Fibroblast of mammary gland (primary cell): ENCODE results near the gene SIPA1L2.
A peak's percentile ranks its signal among the peaks of the same experiment; 100 is the strongest.

Source experiments
- DNase-seq: peaks from one replicate; pipeline ENCODE4 v3.0.0-alpha.2; 2010; ENCODE audit warnings: low read depth
- H3K4me3 ChIP-seq: 2 replicates; pipeline ENCODE4 v1.5.1; 2011; ENCODE audit warnings: low read depth, mild to moderate bottlenecking, low read length, moderate library complexity; ENCODE audit not compliant: control insufficient read depth
- CTCF ChIP-seq: conservative IDR thresholded peaks from 2 replicates; pipeline ENCODE4 v1.5.1; 2011; ENCODE audit warnings: low read depth, low read length, inconsistent platforms; ENCODE audit not compliant: control insufficient read depth, insufficient read depth

Gene SIPA1L2

GRCh38 chr1:232630047-232630893 is at the start of gene SIPA1L2:
Gene SIPA1L2, minus strand, starts transcription at chr1:232630133. Its CDS starts 114,794 bp downstream, at chr1:232515339.
- DNase-seq, result peak; percentile 79
- peak within 1 kb of the TSS; percentile 54 for H3K4me3 ChIP-seq
- peak; percentile 57 for TF ChIP-seq CTCF

- TF ChIP-seq CTCF, result no peak
- H3K4me3 ChIP-seq, result no peak overlapping the region
- no peak for DNase-seq
These were observed 48.4 kb upstream of the SIPA1L2 start for GRCh38 chr1:232678185-232678886.

- no peak overlapping the region for H3K4me3 ChIP-seq
- DNase-seq, result no peak
- no peak for TF ChIP-seq CTCF
These were observed 46.4 kb upstream of the SIPA1L2 start for GRCh38 chr1:232676307-232676706.

- no peak for TF ChIP-seq CTCF
- no peak for DNase-seq
- no peak overlapping the region for H3K4me3 ChIP-seq
These were observed 46.0 kb upstream of the SIPA1L2 start for GRCh38 chr1:232675898-232676297.

- TF ChIP-seq CTCF, result no peak
- no peak for DNase-seq
- no peak overlapping the region for H3K4me3 ChIP-seq
These were observed 45.3 kb upstream of the SIPA1L2 start for GRCh38 chr1:232675260-232675659.

GRCh38 chr1:232673256-232673655 is 43.3 kb upstream of the SIPA1L2 start:
- no peak for TF ChIP-seq CTCF
- no peak for DNase-seq
- H3K4me3 ChIP-seq, result no peak overlapping the region
